Hematopoietic multipotent progenitor cell treated with erythropoietin and hydrocortisone succinate and interleukin-3 and kit ligand, for 6 days (in vitro differentiated cells): ENCODE data around the gene BTNL8.
"Not testable (repeated sequence)": the region's sequence is repeated elsewhere in the genome, so short reads cannot be mapped to it uniquely, and the experiment has no call there.

Experiments
- DNase-seq: peaks from one replicate; pipeline ENCODE4 v3.0.0-alpha.2; 2015

Gene BTNL8

DNA sequence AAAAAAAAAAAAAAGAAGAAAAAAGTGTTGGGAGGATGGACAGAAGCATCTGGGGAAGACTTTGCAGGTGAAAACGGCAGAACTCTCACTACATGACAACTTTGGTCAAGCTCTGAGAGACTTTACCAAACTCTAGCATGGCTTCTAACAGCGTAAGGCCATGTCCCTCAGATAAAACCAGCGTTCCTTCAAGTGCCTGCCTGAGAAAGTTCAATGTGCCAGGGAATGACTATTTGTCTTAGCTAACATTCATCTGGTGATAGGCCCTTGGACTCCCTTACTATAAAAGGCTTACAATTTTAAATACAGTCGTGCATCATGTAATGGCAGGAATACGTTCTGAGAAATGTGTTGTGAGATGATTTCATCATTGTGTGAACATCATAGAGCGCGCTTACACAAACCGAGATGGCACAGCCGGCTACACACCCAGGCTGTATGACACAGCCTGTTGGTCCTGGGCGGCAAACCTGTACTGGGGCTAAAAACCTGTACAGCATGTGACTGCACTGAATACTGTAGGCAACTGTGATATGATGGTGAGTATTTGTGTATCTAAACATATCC is 23.0 kb upstream of the BTNL8 start:
- DNase-seq, result no peak

- not testable (repeated sequence) for DNase-seq
Measured at GRCh38 chr5:180885845-180886529, 13.0 kb upstream of the BTNL8 start.

DNA sequence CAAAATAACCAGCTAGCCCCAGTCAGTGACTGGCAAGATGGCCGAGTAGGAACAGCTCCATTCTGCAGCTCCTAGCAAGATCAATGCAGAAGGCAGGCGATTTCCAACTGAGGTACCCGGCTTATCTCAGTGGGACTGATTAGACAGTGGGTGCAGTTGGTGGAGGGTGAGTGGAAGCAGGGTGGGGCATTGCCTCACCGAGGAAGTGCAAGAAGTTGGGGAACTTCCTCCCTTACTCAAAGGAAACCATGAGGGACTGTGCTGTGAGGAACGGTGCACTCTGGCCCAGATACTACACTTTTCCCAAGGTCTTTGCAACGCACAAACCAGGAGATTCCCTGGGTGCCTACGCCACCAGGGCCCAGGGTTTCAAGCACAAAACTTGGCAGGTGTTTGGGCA is 9.6 kb upstream of the BTNL8 start:
- DNase-seq, result no peak

GRCh38 chr5:180895330-180895729 is 3.6 kb upstream of the BTNL8 start:
- not testable (repeated sequence) for DNase-seq

- DNase-seq, result no peak
Measured at GRCh38 chr5:180900178-180900577, 1.2 kb downstream of the BTNL8 start.

DNA sequence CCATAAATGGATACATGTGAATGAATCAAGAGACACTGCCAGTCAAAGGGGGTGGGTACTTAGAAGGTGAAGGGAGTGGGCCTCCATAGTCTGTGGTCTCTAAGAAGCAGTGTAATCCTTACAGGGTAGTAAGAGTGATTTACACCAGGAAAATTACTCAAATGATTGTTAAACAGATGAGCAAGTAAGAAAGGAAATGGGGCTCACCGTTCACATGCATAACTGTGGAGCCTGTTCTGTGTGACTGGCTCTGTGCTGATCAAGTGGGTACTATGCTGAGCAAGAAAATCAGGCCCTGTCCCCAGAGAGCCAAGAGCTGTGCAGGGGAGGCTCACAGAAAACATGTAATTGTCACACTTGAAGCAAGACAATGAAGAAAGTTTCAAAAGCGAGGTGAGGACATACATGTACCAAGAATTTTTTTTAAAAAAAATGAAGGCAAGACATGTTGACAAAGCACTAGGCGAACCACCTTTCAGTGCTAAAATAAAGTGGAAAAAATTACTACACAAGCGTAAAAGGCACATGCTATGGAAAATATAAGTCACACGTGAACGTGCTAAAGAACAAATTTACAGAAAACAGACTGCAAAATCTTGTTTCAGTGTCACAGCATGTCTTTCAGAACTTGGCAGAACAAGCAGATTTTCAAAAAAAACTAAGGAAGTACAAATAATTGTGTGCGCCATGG is 2.5 kb downstream of the BTNL8 start:
- no peak for DNase-seq

GRCh38 chr5:180908400-180908799 is 9.4 kb downstream of the BTNL8 start:
- DNase-seq, result no peak

DNA sequence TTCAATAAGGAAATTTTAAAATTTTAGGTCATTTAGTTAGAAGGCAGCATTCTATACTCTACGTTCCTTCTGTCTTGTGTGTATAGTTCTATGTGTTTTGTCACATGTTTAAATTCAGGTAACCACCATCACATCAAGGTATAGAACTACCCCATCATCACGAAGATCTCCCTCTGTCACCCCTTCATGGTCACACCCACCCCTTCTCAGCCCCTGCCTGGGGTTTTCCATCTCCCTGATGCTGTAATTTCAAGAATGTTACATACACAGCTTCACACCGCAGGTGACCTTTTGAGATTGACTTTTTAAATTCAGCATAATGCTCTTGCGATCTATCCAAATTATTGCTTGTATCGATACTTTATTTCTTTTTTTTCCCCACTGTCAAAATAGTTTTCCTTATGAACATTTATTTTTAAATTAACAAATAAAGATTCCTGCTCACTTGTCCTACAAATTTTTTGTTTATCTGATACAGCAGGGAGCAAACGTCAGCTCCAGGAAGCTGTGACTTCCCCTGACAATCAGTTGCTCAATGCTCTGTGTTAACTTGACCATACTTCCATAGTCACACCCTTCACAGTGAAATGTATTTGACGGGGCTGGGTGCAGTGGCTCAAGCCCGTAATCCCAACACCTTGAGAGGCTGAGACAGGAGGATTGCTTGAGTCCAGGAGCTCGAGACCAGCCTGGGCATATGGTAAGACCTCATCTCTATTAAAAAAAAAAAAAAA is 10.2 kb downstream of the BTNL8 start:
- DNase-seq, result peak; percentile 5

GRCh38 chr5:180909782-180910181 is 10.8 kb downstream of the BTNL8 start:
- DNase-seq, result no peak

GRCh38 chr5:180910182-180910581 is 11.2 kb downstream of the BTNL8 start:
- DNase-seq, result no peak

DNA sequence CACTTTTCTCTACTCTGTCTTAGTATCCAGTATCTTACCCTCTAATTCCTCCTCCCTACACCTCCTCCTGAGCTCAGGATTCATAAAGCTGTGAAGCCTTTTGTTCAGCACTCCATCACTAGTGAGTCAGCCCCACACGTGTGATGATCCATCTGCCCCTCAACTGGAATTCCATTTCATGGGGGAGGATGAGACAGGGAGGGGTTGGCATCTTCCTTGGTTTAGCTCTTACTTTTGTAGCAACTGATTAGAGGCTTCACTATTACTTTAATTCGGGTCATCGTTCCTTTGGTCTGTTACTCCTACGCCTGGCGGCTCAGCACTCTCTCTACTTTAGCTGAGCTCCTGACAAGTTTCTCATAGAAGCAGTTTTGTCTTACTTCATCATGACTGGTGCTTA is 11.8 kb downstream of the BTNL8 start:
- no peak for DNase-seq

- no peak for DNase-seq
Measured at GRCh38 chr5:180914646-180915045, 15.7 kb downstream of the BTNL8 start.

- DNase-seq, result no peak
Measured at GRCh38 chr5:180915924-180916323, 17.0 kb downstream of the BTNL8 start.

- DNase-seq, result no peak
Measured at GRCh38 chr5:180918380-180918779, 19.4 kb downstream of the BTNL8 start.

DNA sequence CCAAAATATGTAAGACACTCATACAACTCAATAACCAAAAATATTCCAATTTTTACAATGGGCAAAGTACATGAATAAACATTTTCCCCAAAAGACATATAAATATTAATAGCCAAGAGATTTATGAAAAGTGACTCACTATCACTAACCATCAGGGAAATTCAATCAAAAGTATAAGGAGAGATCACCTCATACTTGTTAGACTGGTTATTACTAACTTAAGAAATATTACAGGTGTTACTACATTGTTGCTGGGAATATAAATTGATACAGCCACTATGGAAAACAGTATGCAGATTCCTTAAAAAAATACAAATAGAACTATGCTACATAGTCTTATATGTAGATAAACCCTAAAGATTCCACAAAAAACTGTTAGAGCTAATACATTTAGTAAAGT is 21.8 kb downstream of the BTNL8 start:
- DNase-seq, result no peak

GRCh38 chr5:180922932-180923331 is 24.0 kb downstream of the BTNL8 start:
- no peak for DNase-seq

DNA sequence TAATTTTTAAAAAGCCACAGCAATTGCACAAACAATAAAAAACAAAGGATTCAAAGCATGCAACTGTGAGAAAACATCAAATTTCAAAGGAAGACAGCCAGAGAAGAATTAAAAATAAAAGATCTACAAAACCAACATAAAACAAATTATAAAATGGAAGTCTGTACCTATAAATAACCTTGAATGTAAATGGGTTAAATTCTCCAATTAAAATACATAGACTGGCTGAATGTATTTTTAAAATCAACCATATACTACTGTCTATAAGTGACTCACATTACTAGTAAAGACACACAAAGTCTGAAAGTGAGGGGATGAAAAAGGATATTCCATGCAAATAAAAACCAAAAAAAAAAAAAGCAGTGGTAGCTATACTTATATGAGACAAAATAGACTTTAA is 33.7 kb downstream of the BTNL8 start:
- DNase-seq, result no peak

DNA sequence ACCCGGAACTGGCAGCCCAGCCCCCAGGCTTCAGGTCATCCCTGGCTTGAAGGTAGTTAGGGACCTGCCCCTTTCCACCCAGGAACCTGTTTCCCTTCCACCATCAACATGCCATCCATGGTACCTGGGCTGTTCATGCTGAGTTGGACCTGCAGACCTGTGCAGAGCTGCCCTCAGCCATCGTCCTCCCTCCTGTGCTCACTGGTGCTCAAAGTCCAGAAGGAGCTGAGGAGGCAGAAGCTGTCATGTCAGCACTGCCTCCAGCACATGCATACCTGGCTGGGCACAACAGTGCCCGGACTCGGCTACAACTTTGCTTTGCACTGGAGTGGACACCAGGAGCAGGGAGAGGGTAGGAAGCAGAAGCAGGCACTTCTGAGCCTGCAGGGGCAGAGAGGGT is 36.2 kb downstream of the BTNL8 start:
- DNase-seq, result no peak

DNA sequence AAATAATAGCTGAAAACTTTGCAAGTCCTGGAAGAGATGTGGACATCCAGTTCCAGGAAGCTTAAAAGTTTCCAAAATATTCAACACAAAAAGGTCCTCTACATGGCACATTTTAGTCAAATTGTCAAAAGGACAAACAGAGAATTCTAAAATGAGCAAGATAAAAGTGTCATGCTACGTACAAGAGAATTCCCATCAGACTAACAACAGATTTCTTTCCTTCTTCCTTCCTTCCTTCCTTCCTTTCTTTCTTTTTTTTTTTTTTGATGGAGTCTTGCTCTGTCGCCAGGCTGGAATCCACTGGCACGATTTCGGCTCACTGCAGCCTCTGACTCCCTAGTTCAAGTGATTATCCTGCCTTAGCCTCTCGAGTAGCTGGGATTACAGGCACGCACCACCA is 39.3 kb downstream of the BTNL8 start:
- DNase-seq, result no peak

GRCh38 chr5:180950291-180950949 is 51.5 kb downstream of the BTNL8 start:
- no peak for DNase-seq

- no peak for DNase-seq
Measured at GRCh38 chr5:180959661-180960060, 60.7 kb downstream of the BTNL8 start.

GRCh38 chr5:180960209-180960608 is 61.2 kb downstream of the BTNL8 start:
- no peak for DNase-seq

- DNase-seq, result no peak
Measured at GRCh38 chr5:180969406-180969805, 70.4 kb downstream of the BTNL8 start.
